Fibroblast of lung (primary cell): ENCODE results near the gene CPXM1.

Experiments used
- CTCF ChIP-seq, 2 donors: IDR thresholded peaks in 1 of 2; conservative IDR thresholded peaks in 1 of 2; 1 replicate in 1 of 2; 2 replicates in 1 of 2; pipeline ENCODE4 v1.5.1; 2011 to 2012; ENCODE audit warnings: low read length in 2 of 2, control low read depth in 1 of 2, inconsistent platforms in 1 of 2, low read depth in 1 of 2, mild to moderate bottlenecking in 1 of 2
- EZH2 ChIP-seq: IDR thresholded peaks from 2 replicates; pipeline ENCODE4 v1.5.1; 2012; ENCODE audit warnings: low read length, control low read depth, mild to moderate bottlenecking; ENCODE audit errors: missing control alignments

DNA sequence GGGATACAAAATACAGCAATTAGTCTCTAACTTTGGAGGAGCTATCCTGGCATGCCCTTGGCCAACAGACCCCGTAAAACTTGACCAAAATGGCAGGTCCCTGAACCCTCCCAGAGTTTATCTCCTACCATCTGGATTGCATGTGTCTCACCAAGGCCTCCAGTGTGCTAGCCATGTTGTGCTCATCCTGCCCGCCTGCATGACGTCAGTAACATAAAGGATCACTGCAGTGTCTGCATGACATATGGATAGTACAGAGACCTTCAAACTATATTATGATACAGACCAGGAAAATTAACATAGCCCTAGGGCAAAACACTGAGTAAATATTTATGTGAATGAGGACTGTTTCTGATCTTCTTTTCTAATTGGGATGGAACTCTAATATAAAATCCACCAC, 25.3 kb downstream of the CPXM1 start:
- TF ChIP-seq CTCF (conservative IDR thresholded peaks at IDR 0.05 in 1 of 2, IDR thresholded peaks at IDR 0.05 in 1 of 2; ENCODE audit: low read depth in 1 of 2, low read length in 2 of 2) = no peak
- TF ChIP-seq EZH2 = no peak
